Epithelial cell of esophagus (primary cell): Measurements from ENCODE around the gene PALM.

Source experiments
- DNase-seq: peaks from one replicate; pipeline ENCODE4 v3.0.0; 2010; ENCODE audit warnings: low read depth
- H3K4me3 ChIP-seq: 2 replicates; pipeline ENCODE4 v1.5.1; 2011; ENCODE audit warnings: mild to moderate bottlenecking, low read length, control low read depth
- TF ChIP-seq, protein P1 (sequence below): IDR thresholded peaks from 2 replicates; pipeline ENCODE4 v1.5.1; 2011; ENCODE audit warnings: low read depth, mild to moderate bottlenecking, low read length, control low read depth, inconsistent platforms; ENCODE audit not compliant: insufficient read depth; ENCODE audit errors: missing control alignments

Gene PALM

DNA sequence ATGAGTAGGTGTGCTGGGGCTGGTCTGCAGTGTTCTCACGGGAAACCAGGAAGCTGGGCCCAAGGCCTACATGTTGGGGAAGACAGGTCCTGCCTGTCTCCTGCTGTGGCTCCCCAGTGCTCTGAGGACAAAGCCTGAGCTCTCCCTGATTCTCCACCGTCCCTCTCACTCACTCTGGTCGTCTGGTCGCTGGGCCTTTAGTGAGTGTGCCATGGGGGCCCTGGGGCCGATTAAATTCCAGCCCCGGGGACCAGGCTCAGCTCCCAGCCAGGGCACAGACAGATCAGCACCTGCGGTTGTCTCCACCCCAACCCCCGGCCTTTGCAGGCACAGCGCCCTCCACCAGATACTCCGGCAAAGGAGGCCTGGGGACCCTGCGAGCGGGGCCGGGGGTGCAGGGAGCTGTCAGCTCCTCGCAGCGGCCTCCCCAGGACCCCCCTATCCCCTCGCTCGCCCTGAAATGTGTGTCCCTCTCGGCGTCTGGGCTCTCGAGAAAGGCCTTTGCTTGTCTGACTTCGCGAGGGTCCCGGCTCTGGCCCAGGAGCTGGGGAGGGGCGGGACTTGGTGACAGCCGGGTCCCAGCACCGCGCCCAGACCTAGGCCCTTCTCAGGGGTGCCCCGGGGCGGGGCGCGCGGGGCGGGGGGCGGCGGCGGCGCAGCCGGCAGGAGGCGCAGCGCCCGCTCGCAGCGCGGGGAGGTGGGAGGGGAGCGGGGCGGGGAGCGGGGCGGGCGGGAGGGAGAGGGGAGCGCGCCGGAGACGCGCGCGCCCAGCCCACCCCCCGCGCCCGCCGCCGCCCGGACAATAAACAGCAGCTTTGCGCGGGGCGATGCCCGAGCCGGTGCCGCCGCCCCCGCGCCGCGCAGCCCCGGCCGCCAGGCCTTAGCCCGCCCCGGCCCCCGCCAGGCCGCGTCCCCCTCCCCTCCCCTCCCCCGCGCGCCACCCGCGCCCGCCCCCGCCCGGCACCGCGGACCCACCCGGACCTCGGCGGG lies at the start of gene PALM:
Gene PALM, plus strand, starts transcription at position 782 of the 990 bp plus-strand sequence. CDS start 212 bp downstream, outside the sequence.
- peak within 1 kb of the TSS; percentile 16 for H3K4me3 ChIP-seq
- TF ChIP-seq, protein P1, sequence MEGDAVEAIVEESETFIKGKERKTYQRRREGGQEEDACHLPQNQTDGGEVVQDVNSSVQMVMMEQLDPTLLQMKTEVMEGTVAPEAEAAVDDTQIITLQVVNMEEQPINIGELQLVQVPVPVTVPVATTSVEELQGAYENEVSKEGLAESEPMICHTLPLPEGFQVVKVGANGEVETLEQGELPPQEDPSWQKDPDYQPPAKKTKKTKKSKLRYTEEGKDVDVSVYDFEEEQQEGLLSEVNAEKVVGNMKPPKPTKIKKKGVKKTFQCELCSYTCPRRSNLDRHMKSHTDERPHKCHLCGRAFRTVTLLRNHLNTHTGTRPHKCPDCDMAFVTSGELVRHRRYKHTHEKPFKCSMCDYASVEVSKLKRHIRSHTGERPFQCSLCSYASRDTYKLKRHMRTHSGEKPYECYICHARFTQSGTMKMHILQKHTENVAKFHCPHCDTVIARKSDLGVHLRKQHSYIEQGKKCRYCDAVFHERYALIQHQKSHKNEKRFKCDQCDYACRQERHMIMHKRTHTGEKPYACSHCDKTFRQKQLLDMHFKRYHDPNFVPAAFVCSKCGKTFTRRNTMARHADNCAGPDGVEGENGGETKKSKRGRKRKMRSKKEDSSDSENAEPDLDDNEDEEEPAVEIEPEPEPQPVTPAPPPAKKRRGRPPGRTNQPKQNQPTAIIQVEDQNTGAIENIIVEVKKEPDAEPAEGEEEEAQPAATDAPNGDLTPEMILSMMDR = no peak
- no peak for DNase-seq

DNA sequence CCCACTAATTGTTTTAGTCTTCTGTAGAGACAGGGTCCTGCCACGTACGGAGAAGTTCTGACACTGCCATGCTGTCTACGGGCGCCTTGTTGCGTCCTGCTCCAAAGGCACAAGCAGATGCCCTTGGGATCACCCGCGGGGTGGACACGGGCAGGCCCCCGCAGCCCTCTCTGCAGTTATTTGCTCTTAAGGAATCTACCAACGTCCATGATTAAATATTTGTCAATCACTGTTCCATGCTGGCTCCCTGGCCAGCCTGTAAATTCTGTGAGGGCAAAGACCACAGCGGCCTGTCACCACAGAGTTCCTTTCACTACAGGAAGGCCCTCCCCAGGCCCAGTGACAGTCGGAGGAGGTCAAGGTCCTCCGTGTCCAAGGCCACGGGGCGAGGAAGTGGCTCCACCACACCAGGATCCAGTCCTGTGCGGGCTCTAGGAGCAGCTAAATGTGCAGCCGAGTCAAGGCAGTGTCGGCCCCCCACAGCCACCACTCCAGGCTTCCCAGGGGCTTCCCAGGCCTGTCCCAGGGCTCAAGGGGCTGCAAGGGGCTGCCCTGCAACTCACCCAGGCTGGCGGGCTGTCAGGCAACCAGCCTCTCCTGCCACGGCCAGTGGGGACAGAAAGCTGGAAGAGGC lies 47.8 kb upstream of the PALM start:
- TF ChIP-seq, protein P1 = no peak
- no peak for DNase-seq

GRCh38 chr19:661427-662196 lies 47.1 kb upstream of the PALM start:
- TF ChIP-seq, protein P1 = no peak
- H3K4me3 ChIP-seq = peak overlapping the region; percentile 81
- DNase-seq = peak; percentile 44

More for the DNA sequence above, 47.8 kb upstream of the PALM start:
- H3K4me3 ChIP-seq = peak overlapping the region; percentile 81

- peak; percentile 61 for DNase-seq
- H3K4me3 ChIP-seq = peak overlapping the region; percentile 81
- TF ChIP-seq, protein P1 = no peak
These were observed 46.4 kb upstream of the PALM start for GRCh38 chr19:662207-662961.

DNA sequence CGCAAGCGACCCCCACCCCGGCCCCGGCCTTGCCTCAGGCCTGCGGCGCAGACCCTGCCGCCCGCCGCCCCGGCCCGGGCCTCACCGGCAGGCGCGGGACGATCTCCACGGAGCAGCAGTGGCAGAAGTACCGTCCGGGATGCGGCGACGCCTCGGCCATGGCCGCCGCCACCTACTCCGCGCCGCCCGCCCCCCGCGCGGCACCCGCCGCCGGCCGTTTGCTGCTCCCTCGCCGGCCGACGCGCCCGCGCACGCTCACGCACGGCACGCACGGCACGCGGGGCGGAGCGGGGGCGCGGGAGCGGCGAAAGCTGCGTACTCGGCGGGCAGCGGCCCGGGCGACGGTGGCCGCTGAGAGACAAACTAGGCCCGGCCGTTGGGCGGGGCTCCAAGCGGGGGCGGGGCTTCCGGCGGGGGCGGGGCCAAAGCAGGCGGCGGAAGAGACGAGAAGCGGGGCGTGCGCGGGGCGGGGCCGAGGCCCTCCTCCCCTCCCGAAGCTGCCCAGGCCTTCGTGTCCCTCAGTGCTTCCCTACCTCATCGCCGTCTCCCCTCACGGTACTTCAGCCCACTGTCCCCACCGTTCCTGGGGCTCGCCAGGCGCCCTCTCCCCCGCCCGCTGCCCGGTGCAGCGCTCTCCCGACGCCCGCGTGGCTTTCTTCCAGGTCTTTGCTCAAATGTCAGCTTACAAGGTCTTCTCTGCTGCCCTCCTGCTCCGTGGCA lies 45.6 kb upstream of the PALM start, which contains the start of gene RNF126:
Gene RNF126, minus strand, starts transcription at position 253 of the 720 bp plus-strand sequence. Its CDS starts 93 bp downstream, at position 160.
- TF ChIP-seq, protein P1 = no peak
- peak; percentile 93 for DNase-seq

More for the DNA sequence above, 45.6 kb upstream of the PALM start, which contains the start of gene RNF126:
- H3K4me3 ChIP-seq = peak within 1 kb of the TSS; percentile 81
